Inflammatory macrophage (primary cell): ENCODE results near the gene PCDH1.

Source experiments
- DNase-seq, 2 donors: peaks; one replicate each; pipeline ENCODE4 v3.0.0-alpha.2; 2020 to 2022

PCDH1 gene

GRCh38 chr5:141852448-141852847, 25.8 kb downstream of the PCDH1 start:
- no peak for DNase-seq

- no peak for DNase-seq
These were observed 26.9 kb downstream of the PCDH1 start for GRCh38 chr5:141851195-141851874.

- no peak for DNase-seq
These were observed 27.4 kb downstream of the PCDH1 start for GRCh38 chr5:141850786-141851185.

GRCh38 chr5:141850244-141850768, 27.9 kb downstream of the PCDH1 start:
- DNase-seq = no peak

- DNase-seq = peak; percentile 56 to 64
These were observed 28.6 kb downstream of the PCDH1 start for GRCh38 chr5:141849415-141850243.

- no peak for DNase-seq
These were observed 29.3 kb downstream of the PCDH1 start for GRCh38 chr5:141848744-141849414.

GRCh38 chr5:141846031-141846430, 32.2 kb downstream of the PCDH1 start:
- DNase-seq = no peak

- DNase-seq = no peak
These were observed 32.8 kb downstream of the PCDH1 start for GRCh38 chr5:141845371-141845851.

- no peak for DNase-seq
These were observed 33.7 kb downstream of the PCDH1 start for GRCh38 chr5:141844414-141845097.

GRCh38 chr5:141843156-141843927, 34.9 kb downstream of the PCDH1 start:
- no peak for DNase-seq

GRCh38 chr5:141841378-141842180, 36.6 kb downstream of the PCDH1 start:
- DNase-seq = no peak

GRCh38 chr5:141840826-141841360, 37.3 kb downstream of the PCDH1 start:
- DNase-seq = no peak

GRCh38 chr5:141840280-141840812, 37.9 kb downstream of the PCDH1 start:
- no peak for DNase-seq

- DNase-seq = no peak
These were observed 39.1 kb downstream of the PCDH1 start for GRCh38 chr5:141839015-141839513.

- no peak for DNase-seq
These were observed 39.7 kb downstream of the PCDH1 start for GRCh38 chr5:141838326-141839014.

GRCh38 chr5:141835928-141836670, 42.1 kb downstream of the PCDH1 start:
- peak; percentile 73 to 78 for DNase-seq

- DNase-seq = no peak
These were observed 43.9 kb downstream of the PCDH1 start for GRCh38 chr5:141834331-141834730.

GRCh38 chr5:141832131-141832530, 46.1 kb downstream of the PCDH1 start:
- DNase-seq = no peak

GRCh38 chr5:141828162-141828561, 50.0 kb downstream of the PCDH1 start:
- DNase-seq = no peak
